OCI-LY1 (cell line): ENCODE data around the gene TMEM88.

Experiments used
- H2AFZ ChIP-seq: fragments of 200-600 bp; sonication (generic), shearing (Covaris generic); 2 replicates; pipeline ENCODE4 v1.6.0; 2014; ENCODE audit warnings: antibody characterized with exemption, mild to moderate bottlenecking, low read length
- H3F3A ChIP-seq: fragments of 200-600 bp; sonication (generic), shearing (Covaris generic); 2 replicates; pipeline ENCODE4 v1.6.0; 2014; ENCODE audit warnings: mild to moderate bottlenecking, antibody characterized with exemption, low read length, moderate library complexity; ENCODE audit not compliant: insufficient read depth
- H3K27ac ChIP-seq: fragments of 200-600 bp; sonication (generic); 2 replicates; pipeline ENCODE4 v1.5.1; 2014; ENCODE audit warnings: low read length, mixed run types, mild to moderate bottlenecking, low read depth; ENCODE audit not compliant: poor library complexity, severe bottlenecking
- H3K27me3 ChIP-seq: fragments of 200-600 bp; sonication (generic); 2 replicates; pipeline ENCODE4 v1.6.0; 2014; ENCODE audit warnings: antibody characterized with exemption, mild to moderate bottlenecking, low read length, moderate library complexity; ENCODE audit not compliant: insufficient read depth
- H3K36me3 ChIP-seq: fragments of 200-600 bp; sonication (generic); 2 replicates; pipeline ENCODE4 v1.6.1; 2014; ENCODE audit warnings: mild to moderate bottlenecking, antibody characterized with exemption, low read length, moderate library complexity, mixed read lengths; ENCODE audit not compliant: insufficient read depth
- H3K4me1 ChIP-seq: fragments of 200-600 bp; sonication (generic); 2 replicates; pipeline ENCODE4 v1.5.1; 2014; ENCODE audit warnings: mild to moderate bottlenecking, low read length, moderate library complexity; ENCODE audit not compliant: insufficient read depth, severe bottlenecking
- H3K4me2 ChIP-seq: fragments of 200-600 bp; sonication (generic), shearing (Covaris generic); 2 replicates; pipeline ENCODE4 v1.6.1; 2014; ENCODE audit warnings: low read length
- H3K4me3 ChIP-seq: fragments of 200-600 bp; sonication (generic); 2 replicates; pipeline ENCODE4 v1.5.1; 2014; ENCODE audit warnings: low read length, low read depth, mild to moderate bottlenecking, mixed read lengths; ENCODE audit not compliant: poor library complexity, severe bottlenecking
- H3K79me2 ChIP-seq: fragments of 200-600 bp; shearing (Covaris generic); 2 replicates; pipeline ENCODE4 v1.6.1; 2016; ENCODE audit warnings: mixed run types, low read length, mixed read lengths; ENCODE audit not compliant: insufficient read depth
- H3K9ac ChIP-seq: fragments of 200-600 bp; sonication (generic), shearing (Covaris generic); 2 replicates; pipeline ENCODE4 v1.6.1; 2014; ENCODE audit warnings: mild to moderate bottlenecking, low read length, mixed read lengths
- H3K9me2 ChIP-seq: fragments of 200-600 bp; sonication (generic), shearing (Covaris generic); 2 replicates; pipeline ENCODE4 v1.6.1; 2014; ENCODE audit warnings: low read depth, mild to moderate bottlenecking, low read length, mixed read lengths
- H3K9me3 ChIP-seq: fragments of 200-600 bp; shearing (Covaris generic); 2 replicates; pipeline ENCODE4 v1.6.1; 2014; ENCODE audit warnings: low read length, mixed read lengths
- H4K20me1 ChIP-seq: fragments of 200-600 bp; sonication (generic), shearing (Covaris generic); 2 replicates; pipeline ENCODE4 v1.6.0; 2016; ENCODE audit warnings: mild to moderate bottlenecking, low read length; ENCODE audit not compliant: insufficient read depth
- CTCF ChIP-seq: fragments of 200-600 bp; sonication (generic), shearing (Covaris generic); IDR thresholded peaks from 2 replicates; pipeline ENCODE4 v1.5.1; 2017; ENCODE audit warnings: mild to moderate bottlenecking, antibody characterized with exemption, low read length, moderate library complexity, mixed read lengths
- EZH2 ChIP-seq: fragments of 200-600 bp; sonication (generic), shearing (Covaris generic); IDR thresholded peaks from 2 replicates; pipeline ENCODE4 v1.8.0; 2017; ENCODE audit warnings: borderline replicate concordance, mixed run types, mild to moderate bottlenecking, antibody characterized with exemption, low read length, moderate library complexity, mixed read lengths

TMEM88 gene

GRCh38 chr17:7849130-7849750, 5.6 kb upstream of the TMEM88 start:
- Histone ChIP-seq H3F3A (peaks cover 6% of the 10 kb centered on the region), H3K9ac (no peak overlapping the region; the same call in 1 of the 2 replicates), H3K27ac (no peak overlapping the region), H3K79me2 (no peaks in the 10 kb centered on the region), H3K27me3 (no peaks in the 10 kb centered on the region), H3K9me2 (no peaks in the 10 kb centered on the region), H3K4me2 (no peak overlapping the region; the same call in 1 of the 2 replicates), H4K20me1 (no peaks in the 10 kb centered on the region), H3K4me3 (no peak overlapping the region), H2AFZ (no peak overlapping the region), H3K4me1 (peaks cover 35% of the 10 kb centered on the region), H3K9me3 (no peaks in the 10 kb centered on the region), H3K36me3 (peaks cover 70% of the 10 kb centered on the region)
- TF ChIP-seq CTCF (no peak), EZH2 (no peak)

- Histone ChIP-seq H3K79me2 (no peaks in the 10 kb centered on the region), H4K20me1 (no peaks in the 10 kb centered on the region), H3K4me1 (peaks cover 35% of the 10 kb centered on the region), H2AFZ (no peak overlapping the region), H3K36me3 (peaks cover 70% of the 10 kb centered on the region), H3K27ac (peak overlapping the region; percentile 80), H3K27me3 (no peaks in the 10 kb centered on the region), H3K4me2 (peak overlapping the region; percentile 90; the same call in 1 of the 2 replicates), H3K4me3 (peak overlapping the region; percentile 66), H3K9me3 (no peaks in the 10 kb centered on the region), H3K9me2 (no peaks in the 10 kb centered on the region), H3F3A (peaks cover 6% of the 10 kb centered on the region), H3K9ac (peak overlapping the region; percentile 70; the same call in 1 of the 2 replicates)
- TF ChIP-seq EZH2 (no peak), CTCF (no peak)
Observed at GRCh38 chr17:7849751-7850504, 4.9 kb upstream of the TMEM88 start.

- H3K9me3 ChIP-seq = no peaks in the 10 kb centered on the region
- no peaks in the 10 kb centered on the region for H3K79me2 ChIP-seq
- peaks cover 6% of the 10 kb centered on the region for H3F3A ChIP-seq
- no peaks in the 10 kb centered on the region for H3K27me3 ChIP-seq
- TF ChIP-seq EZH2 = no peak
- no peak for TF ChIP-seq CTCF
- H3K9ac ChIP-seq = peak overlapping the region; percentile 70
- peak overlapping the region; percentile 90 for H3K4me2 ChIP-seq
- peak overlapping the region; percentile 80 for H3K27ac ChIP-seq
- peaks cover 68% of the 10 kb centered on the region for H3K36me3 ChIP-seq
- H3K4me3 ChIP-seq = peak overlapping the region; percentile 66
- no peaks in the 10 kb centered on the region for H4K20me1 ChIP-seq
- H2AFZ ChIP-seq = no peak overlapping the region
- H3K4me1 ChIP-seq = peaks cover 35% of the 10 kb centered on the region
- H3K9me2 ChIP-seq = no peaks in the 10 kb centered on the region
Observed at GRCh38 chr17:7850701-7851437, 4.0 kb upstream of the TMEM88 start.
